Ovary (tissue), 3 donors: ENCODE data around the gene NAALADL2.

Source experiments
- CTCF ChIP-seq, 3 donors: fragments of 450-650 bp in 2 of 3; fragments of 200-600 bp in 1 of 3; IDR thresholded peaks; one replicate each; pipeline versions ENCODE4 v1.5.1 to v1.8.0; 2016 to 2022; ENCODE audit warnings: antibody characterized with exemption in 3 of 3, mild to moderate bottlenecking in 1 of 3
- POLR2A ChIP-seq: fragments of 450-650 bp; IDR thresholded peaks from one replicate; pipeline ENCODE4 v1.6.1; 2017; ENCODE audit warnings: antibody characterized with exemption, mild to moderate bottlenecking, moderate library complexity
- donor health status: DM: no; HTN: no; CAD: no.

- TF ChIP-seq CTCF (IDR thresholded peaks at IDR 0.05) (no peak), POLR2A (no peak)
Measured at GRCh38 chr3:175837962-175838361, 978.8 kb downstream of the NAALADL2 start.
